GM23338 (cell line): ENCODE data around the gene GRK5.

ENCODE experiments used
- CTCF ChIP-seq, 2 experiments: fragments of 200-600 bp in 1 of 2; sonication (generic) in 1 of 2; conservative IDR thresholded peaks; 2 replicates each; pipeline versions ENCODE4 v1.5.1 to v1.6.1; 2016 to 2017; ENCODE audit warnings: antibody characterized with exemption in 2 of 2, low read depth in 2 of 2, mild to moderate bottlenecking in 2 of 2, moderate library complexity in 1 of 2
- ETS1 ChIP-seq: IDR thresholded peaks from 2 replicates; pipeline ENCODE4 v1.6.1; 2016; ENCODE audit warnings: antibody characterized with exemption
- EZH2phosphoT487 ChIP-seq: fragments of 200-600 bp; sonication (generic); IDR thresholded peaks from one replicate; pipeline ENCODE4 v1.8.1; 2018; ENCODE audit warnings: antibody characterized with exemption; ENCODE audit not compliant: unreplicated experiment
- JUNB ChIP-seq: IDR thresholded peaks from one replicate; pipeline ENCODE4 v1.6.1; 2016; ENCODE audit warnings: antibody characterized with exemption; ENCODE audit not compliant: unreplicated experiment
- POLR2AphosphoS5 ChIP-seq: IDR thresholded peaks from 2 replicates; pipeline ENCODE4 v1.6.1; 2016; ENCODE audit warnings: antibody characterized with exemption, low read depth

- TF ChIP-seq CTCF (conservative IDR thresholded peaks at IDR 0.05; ENCODE audit: low read depth in 2 of 2), result no peak
- TF ChIP-seq POLR2AphosphoS5, result no peak
- no peak for TF ChIP-seq JUNB
- no peak for TF ChIP-seq EZH2phosphoT487
- no peak for TF ChIP-seq ETS1
Observed at GRCh38 chr10:119503821-119504220, 296.4 kb downstream of the GRK5 start.
